IMR-90 (cell line): ENCODE data around the gene STX11. TPM values are rescaled to one million over a fixed set of nuclear protein-coding genes. Genes with fewer than 3 reads are reported as not detected.

Experiments
- ATAC-seq: fragments of 200-7000 bp; cut with Tn5 transposase; 2 replicates; pipeline ENCODE4 v1.9.1; 2020; ENCODE audit warnings: low read depth, mild to moderate bottlenecking, moderate library complexity
- BruUV-seq: library from RNA; stranded (reverse); fragments of 400-500 nt; replicated peaks from 2 replicates; lab custom pipeline; 2021; lab: Mats Ljungman, UMichigan
- CTCF ChIA-PET: fragments of 300-600 bp; formaldehyde crosslinking; extraction: SDS; loops from one replicate; lab custom pipeline; 2021; ENCODE audit warnings: antibody characterized with exemption; lab: Yijun Ruan, JAX
- POLR2A ChIA-PET: fragments of 300-600 bp; sonication (Branson Sonifier 250); formaldehyde crosslinking; loops from one replicate; lab custom pipeline; 2022; ENCODE audit warnings: antibody characterized with exemption; ENCODE audit not compliant: unreplicated experiment; lab: Charles Lee
- DNase-seq: peaks from one replicate; pipeline ENCODE4 v3.0.0; 2013
- H2AFZ ChIP-seq: replicated peaks from 2 replicates; pipeline ENCODE3; 2013; ENCODE audit warnings: low read length, mild to moderate bottlenecking; ENCODE audit not compliant: poor library complexity
- H2AK5ac ChIP-seq: 2 replicates; pipeline ENCODE4 v1.6.1; 2013; ENCODE audit warnings: low read depth, low read length, inconsistent platforms
- H2AK9ac ChIP-seq: replicated peaks from 2 replicates; pipeline ENCODE3; 2013; ENCODE audit warnings: mild to moderate bottlenecking, low read depth, low read length, moderate library complexity; ENCODE audit not compliant: poor library complexity
- H2BK120ac ChIP-seq: 2 replicates; pipeline ENCODE4 v1.6.1; 2013; ENCODE audit warnings: low read depth, low read length, inconsistent platforms
- H2BK15ac ChIP-seq: 3 replicates; pipeline ENCODE4 v1.6.1; 2013; ENCODE audit warnings: low read depth, low read length, inconsistent platforms
- H2BK20ac ChIP-seq: 2 replicates; pipeline ENCODE4 v1.6.1; 2013; ENCODE audit warnings: low read depth, mild to moderate bottlenecking, inconsistent platforms, low read length, moderate library complexity
- H2BK5ac ChIP-seq: 2 replicates; pipeline ENCODE4 v1.6.1; 2013; ENCODE audit warnings: mild to moderate bottlenecking, low read depth, low read length, inconsistent platforms; ENCODE audit not compliant: poor library complexity, severe bottlenecking
- H3K14ac ChIP-seq: replicated peaks from 2 replicates; pipeline ENCODE4 v1.6.1; 2013; ENCODE audit warnings: low read depth, low read length, inconsistent platforms
- H3K18ac ChIP-seq: 2 replicates; pipeline ENCODE4 v1.6.1; 2013; ENCODE audit warnings: low read depth, low read length, control low read depth
- H3K23ac ChIP-seq: 2 replicates; pipeline ENCODE4 v1.6.1; 2013; ENCODE audit warnings: low read depth, low read length, inconsistent platforms
- H3K27ac ChIP-seq: 2 replicates; pipeline ENCODE4 v1.5.1; 2013; ENCODE audit warnings: mild to moderate bottlenecking, control low read depth, low read length; ENCODE audit not compliant: insufficient read depth
- H3K27me3 ChIP-seq: 2 replicates; pipeline ENCODE4 v1.6.1; 2013; ENCODE audit warnings: low read length; ENCODE audit not compliant: control insufficient read depth, insufficient read depth
- H3K36me3 ChIP-seq: 2 replicates; pipeline ENCODE4 v1.6.1; 2013; ENCODE audit warnings: low read length, mixed read lengths; ENCODE audit not compliant: control insufficient read depth, insufficient read depth
- H3K4ac ChIP-seq: 2 replicates; pipeline ENCODE4 v1.6.1; 2013; ENCODE audit warnings: low read depth, low read length, inconsistent platforms
- H3K4me1 ChIP-seq: 2 replicates; pipeline ENCODE4 v1.6.1; 2013; ENCODE audit warnings: low read length, mixed read lengths; ENCODE audit not compliant: control insufficient read depth, insufficient read depth
- H3K4me2 ChIP-seq: 2 replicates; pipeline ENCODE4 v1.6.1; 2013; ENCODE audit warnings: low read depth, mild to moderate bottlenecking, control low read depth, low read length, moderate library complexity
- H3K4me3 ChIP-seq: 2 replicates; pipeline ENCODE4 v1.5.1; 2013; ENCODE audit warnings: low read depth, mild to moderate bottlenecking, control low read depth, low read length, moderate library complexity; ENCODE audit not compliant: insufficient read depth
- H3K56ac ChIP-seq: 2 replicates; pipeline ENCODE4 v1.6.1; 2013; ENCODE audit warnings: low read length, inconsistent platforms; ENCODE audit not compliant: insufficient read depth; ENCODE audit errors: extremely low read depth
- H3K79me1 ChIP-seq, 2 experiments: 2 replicates each; pipeline ENCODE4 v1.6.1; 2013; ENCODE audit warnings: low read length in 2 of 2, inconsistent platforms in 1 of 2, low read depth in 1 of 2
- H3K9ac ChIP-seq: 2 replicates; pipeline ENCODE4 v1.6.1; 2013; ENCODE audit warnings: low read depth, low read length, control low read depth
- H3K9me1 ChIP-seq: 2 replicates; pipeline ENCODE4 v1.6.1; 2013; ENCODE audit warnings: low read length, inconsistent platforms; ENCODE audit not compliant: insufficient read depth
- H3K9me3 ChIP-seq: 2 replicates; pipeline ENCODE4 v1.6.1; 2013; ENCODE audit warnings: low read length; ENCODE audit not compliant: control insufficient read depth, insufficient read depth
- H4K20me1 ChIP-seq: 2 replicates; pipeline ENCODE4 v1.6.1; 2013; ENCODE audit warnings: low read length, inconsistent platforms; ENCODE audit not compliant: insufficient read depth
- H4K5ac ChIP-seq: 2 replicates; pipeline ENCODE4 v1.6.1; 2013; ENCODE audit warnings: mild to moderate bottlenecking, low read depth, low read length, control low read depth
- H4K8ac ChIP-seq, 2 experiments: 2 replicates each; pipeline ENCODE4 v1.6.1; 2013; ENCODE audit warnings: low read depth in 2 of 2, low read length in 2 of 2, control low read depth in 1 of 2, inconsistent platforms in 1 of 2
- H4K91ac ChIP-seq: 2 replicates; pipeline ENCODE4 v1.6.1; 2013; ENCODE audit warnings: low read depth, low read length, inconsistent platforms; ENCODE audit not compliant: insufficient read depth
- BHLHE40 ChIP-seq: fragments of 150-350 bp; IDR thresholded peaks from 2 replicates; pipeline ENCODE4 v1.6.1; 2016; ENCODE audit warnings: mild to moderate bottlenecking, low read depth, low read length
- CEBPB ChIP-seq: IDR thresholded peaks from 2 replicates; pipeline ENCODE4 v1.6.1; 2012; ENCODE audit warnings: low read depth, low read length, improper control_type of control experiment
- CHD1 ChIP-seq: IDR thresholded peaks from 2 replicates; pipeline ENCODE4 v1.6.1; 2012; ENCODE audit warnings: low read depth, low read length, improper control_type of control experiment
- FOS ChIP-seq: fragments of 150-350 bp; IDR thresholded peaks from 2 replicates; pipeline ENCODE4 v1.6.1; 2016; ENCODE audit warnings: low read depth, low read length
- MAFK ChIP-seq: IDR thresholded peaks from 2 replicates; pipeline ENCODE4 v1.6.1; 2012; ENCODE audit warnings: low read depth, low read length, improper control_type of control experiment
- MAZ ChIP-seq: IDR thresholded peaks from 2 replicates; pipeline ENCODE4 v1.6.1; 2012; ENCODE audit warnings: low read depth, mild to moderate bottlenecking, low read length, improper control_type of control experiment, moderate library complexity, borderline replicate concordance
- MXI1 ChIP-seq: IDR thresholded peaks from 2 replicates; pipeline ENCODE4 v1.6.1; 2012; ENCODE audit warnings: low read depth, mild to moderate bottlenecking, low read length, moderate library complexity, borderline replicate concordance
- NFE2L2 ChIP-seq: fragments of 150-350 bp; IDR thresholded peaks from 2 replicates; pipeline ENCODE4 v1.6.1; 2016; ENCODE audit warnings: low read depth, mild to moderate bottlenecking, low read length
- POLR2A ChIP-seq: IDR thresholded peaks from 2 replicates; pipeline ENCODE4 v1.6.1; 2012; ENCODE audit warnings: mild to moderate bottlenecking, low read depth, low read length
- RAD21 ChIP-seq: IDR thresholded peaks from 2 replicates; pipeline ENCODE4 v1.6.1; 2012; ENCODE audit warnings: low read length, improper control_type of control experiment
- RCOR1 ChIP-seq: IDR thresholded peaks from 2 replicates; pipeline ENCODE4 v1.6.1; 2012; ENCODE audit warnings: mild to moderate bottlenecking, low read length, improper control_type of control experiment; ENCODE audit not compliant: insufficient replicate concordance
- RFX5 ChIP-seq: IDR thresholded peaks from 2 replicates; pipeline ENCODE4 v1.8.0; 2012; ENCODE audit warnings: low read depth, mild to moderate bottlenecking, low read length, moderate library complexity
- SMC3 ChIP-seq: fragments of 150-350 bp; IDR thresholded peaks from 2 replicates; pipeline ENCODE4 v1.6.1; 2016; ENCODE audit warnings: low read depth, mild to moderate bottlenecking, antibody characterized with exemption, low read length, moderate library complexity
- WGBS, 2 experiments: methylation state at CpG; one replicate each; pipeline versions ENCODE4 v1.1.5 to v1.1.7; 2013; ENCODE audit warnings: missing lambda C conversion rate in 2 of 2; ENCODE audit not compliant: insufficient read length in 1 of 2; ENCODE audit errors: extremely low coverage in 2 of 2; 5-methylcytosine and 5-hydroxymethylcytosine counted together
- dilution Hi-C: fragments of 300-500 bp; cut with HindIII; formaldehyde crosslinking; loops from one replicate; pipeline ENCODE4 v1.14.3; 2018; ENCODE audit warnings: low sequenced_read_pairs; ENCODE audit not compliant: unreplicated experiment
- in situ Hi-C: fragments of 300-500 bp; cut with MboI; formaldehyde crosslinking; loops from 3 replicates; pipeline ENCODE4 v1.14.3; 2019; ENCODE audit warnings: low sequenced_read_pairs, inconsistent platforms, mixed read lengths
- intact Hi-C: fragments of 100-400 bp; cut with micrococcal nuclease; formaldehyde crosslinking; loops from 2 replicates; pipeline ENCODE4 v1.10.0; 2022
- polyA plus RNA-seq, 3 experiments: library from polyadenylated mRNA; depleted of rRNA; stranded (reverse); fragments of >200 nt; gene quantifications; 2 replicates each; pipeline ENCODE4 v1.2.3, GENCODE V29; 2012; ENCODE audit warnings: low replicate concordance in 1 of 3
- total RNA-seq: library from RNA; depleted of rRNA; stranded (reverse); fragments of >200 nt; gene quantifications from 2 replicates; pipeline ENCODE4 v1.2.3, GENCODE V29; 2012
- TF ChIP-seq, protein P1 (sequence below): fragments of 150-350 bp; IDR thresholded peaks from 2 replicates; pipeline ENCODE4 v1.6.1; 2016; ENCODE audit warnings: low read depth, mild to moderate bottlenecking, low read length, moderate library complexity, borderline replicate concordance
- TF ChIP-seq, protein P2 (sequence below): conservative IDR thresholded peaks from 2 replicates; pipeline ENCODE4 v1.5.1; 2012; ENCODE audit warnings: mild to moderate bottlenecking, low read depth, low read length, improper control_type of control experiment
- TF ChIP-seq, protein P3 (sequence below): fragments of 150-350 bp; IDR thresholded peaks from 2 replicates; pipeline ENCODE4 v1.6.1; 2017; ENCODE audit warnings: mild to moderate bottlenecking, antibody characterized with exemption, low read length, low read depth

Gene STX11
- total and polyA plus RNA-seq, 2 of the 4 experiments (the other 2 are of a cell fraction): 0.54 to 0.68 TPM

DNA sequence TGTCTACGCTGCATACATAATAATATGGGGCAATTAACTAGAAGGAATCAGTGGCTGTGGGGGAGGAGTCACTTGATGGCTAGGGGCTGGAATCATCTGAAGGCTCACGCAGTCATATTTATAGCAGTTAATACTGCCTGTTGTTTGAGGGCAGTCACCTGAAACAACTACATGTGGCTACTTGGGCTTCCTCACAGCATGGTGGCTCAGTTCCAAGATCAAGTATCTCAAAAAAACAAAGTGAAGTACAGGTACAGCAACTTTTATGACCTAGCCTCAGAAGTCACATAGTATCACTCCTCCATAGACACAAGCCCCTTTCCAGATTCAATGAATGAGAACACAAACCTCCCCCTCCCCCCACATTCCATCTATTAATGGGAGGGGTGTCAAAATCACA is 63.7 kb downstream of the STX11 start:
- Histone ChIP-seq H2AK9ac (no peak overlapping the region), H3K18ac (no peak overlapping the region), H4K20me1 (no peaks in the 10 kb centered on the region), H3K27ac (no peak overlapping the region), H2AFZ (no peak overlapping the region), H3K79me1 (no peaks in the 10 kb centered on the region), H3K56ac (no peak overlapping the region), H2BK15ac (no peak overlapping the region), H4K8ac (no peak overlapping the region), H2BK120ac (no peak overlapping the region), H2AK5ac (no peak overlapping the region), H3K9me1 (peaks cover 5% of the 10 kb centered on the region), H4K91ac (no peak overlapping the region), H3K9ac (no peak overlapping the region), H2BK20ac (no peak overlapping the region), H2BK5ac (no peak overlapping the region), H3K23ac (no peak overlapping the region), H3K4me2 (no peak overlapping the region), H4K5ac (no peak overlapping the region), H3K14ac (no peak overlapping the region), H3K27me3 (peaks cover 11% of the 10 kb centered on the region), H3K9me3 (no peaks in the 10 kb centered on the region; the same call in 1 of the 2 replicates), H3K4me3 (no peak overlapping the region), H3K4ac (no peak overlapping the region), H3K4me1 (peaks cover 8% of the 10 kb centered on the region), H3K36me3 (no peaks in the 10 kb centered on the region)
- no peak for DNase-seq
- POLR2A ChIA-PET: no interaction called here
- dilution Hi-C loops (no loop called here), intact Hi-C loops (no loop called here), in situ Hi-C loops (no loop called here)
- no peak for ATAC-seq
- CTCF ChIA-PET: no interaction called here
- TF ChIP-seq RFX5: no peak
- TF ChIP-seq, protein P1, sequence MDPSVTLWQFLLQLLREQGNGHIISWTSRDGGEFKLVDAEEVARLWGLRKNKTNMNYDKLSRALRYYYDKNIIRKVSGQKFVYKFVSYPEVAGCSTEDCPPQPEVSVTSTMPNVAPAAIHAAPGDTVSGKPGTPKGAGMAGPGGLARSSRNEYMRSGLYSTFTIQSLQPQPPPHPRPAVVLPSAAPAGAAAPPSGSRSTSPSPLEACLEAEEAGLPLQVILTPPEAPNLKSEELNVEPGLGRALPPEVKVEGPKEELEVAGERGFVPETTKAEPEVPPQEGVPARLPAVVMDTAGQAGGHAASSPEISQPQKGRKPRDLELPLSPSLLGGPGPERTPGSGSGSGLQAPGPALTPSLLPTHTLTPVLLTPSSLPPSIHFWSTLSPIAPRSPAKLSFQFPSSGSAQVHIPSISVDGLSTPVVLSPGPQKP: no peak
- TF ChIP-seq CEBPB: no peak
- TF ChIP-seq FOS: no peak
- TF ChIP-seq CHD1: no peak
- no peak for TF ChIP-seq MXI1
- no peak for TF ChIP-seq RAD21
- TF ChIP-seq MAZ: no peak
- TF ChIP-seq, protein P2, sequence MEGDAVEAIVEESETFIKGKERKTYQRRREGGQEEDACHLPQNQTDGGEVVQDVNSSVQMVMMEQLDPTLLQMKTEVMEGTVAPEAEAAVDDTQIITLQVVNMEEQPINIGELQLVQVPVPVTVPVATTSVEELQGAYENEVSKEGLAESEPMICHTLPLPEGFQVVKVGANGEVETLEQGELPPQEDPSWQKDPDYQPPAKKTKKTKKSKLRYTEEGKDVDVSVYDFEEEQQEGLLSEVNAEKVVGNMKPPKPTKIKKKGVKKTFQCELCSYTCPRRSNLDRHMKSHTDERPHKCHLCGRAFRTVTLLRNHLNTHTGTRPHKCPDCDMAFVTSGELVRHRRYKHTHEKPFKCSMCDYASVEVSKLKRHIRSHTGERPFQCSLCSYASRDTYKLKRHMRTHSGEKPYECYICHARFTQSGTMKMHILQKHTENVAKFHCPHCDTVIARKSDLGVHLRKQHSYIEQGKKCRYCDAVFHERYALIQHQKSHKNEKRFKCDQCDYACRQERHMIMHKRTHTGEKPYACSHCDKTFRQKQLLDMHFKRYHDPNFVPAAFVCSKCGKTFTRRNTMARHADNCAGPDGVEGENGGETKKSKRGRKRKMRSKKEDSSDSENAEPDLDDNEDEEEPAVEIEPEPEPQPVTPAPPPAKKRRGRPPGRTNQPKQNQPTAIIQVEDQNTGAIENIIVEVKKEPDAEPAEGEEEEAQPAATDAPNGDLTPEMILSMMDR: no peak
- no peak for TF ChIP-seq POLR2A
- TF ChIP-seq, protein P3, sequence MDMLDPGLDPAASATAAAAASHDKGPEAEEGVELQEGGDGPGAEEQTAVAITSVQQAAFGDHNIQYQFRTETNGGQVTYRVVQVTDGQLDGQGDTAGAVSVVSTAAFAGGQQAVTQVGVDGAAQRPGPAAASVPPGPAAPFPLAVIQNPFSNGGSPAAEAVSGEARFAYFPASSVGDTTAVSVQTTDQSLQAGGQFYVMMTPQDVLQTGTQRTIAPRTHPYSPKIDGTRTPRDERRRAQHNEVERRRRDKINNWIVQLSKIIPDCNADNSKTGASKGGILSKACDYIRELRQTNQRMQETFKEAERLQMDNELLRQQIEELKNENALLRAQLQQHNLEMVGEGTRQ: no peak
- no peak for TF ChIP-seq RCOR1
- TF ChIP-seq SMC3: no peak
- no peak for TF ChIP-seq MAFK
- TF ChIP-seq NFE2L2: no peak
- TF ChIP-seq BHLHE40: no peak
- BruUV-seq: no TSS peak
- WGBS, 2 experiments: no CpG with 5 or more reads among the region's 2 CpGs
